Stomach (tissue), 4 donors: ENCODE results near the gene NASP.

Experiments
- CTCF ChIP-seq, 7 experiments: fragments of 450-650 bp in 4 of 7; fragments of 200-600 bp in 3 of 7; sonication (generic) in 3 of 7; IDR thresholded peaks; one replicate each; pipeline ENCODE4 v1.5.1; 2016 to 2019; ENCODE audit warnings: antibody characterized with exemption in 7 of 7, control low read depth in 2 of 7, mild to moderate bottlenecking in 1 of 7
- POLR2A ChIP-seq, 4 donors: fragments of 450-650 bp; IDR thresholded peaks; one replicate each; pipeline ENCODE4 v1.6.1; 2016; ENCODE audit warnings: antibody characterized with exemption in 4 of 4, control low read depth in 2 of 4, mild to moderate bottlenecking in 1 of 4, moderate library complexity in 1 of 4
- POLR2AphosphoS5 ChIP-seq, 3 donors: sonication (generic); formaldehyde crosslinking; IDR thresholded peaks; one replicate each; pipeline ENCODE4 v1.6.1; 2016; ENCODE audit warnings: antibody characterized with exemption in 3 of 3

GRCh38 chr1:45567911-45568310 lies 15.9 kb upstream of the NASP start:
- TF ChIP-seq CTCF (IDR thresholded peaks at IDR 0.05) (no peak), POLR2A (IDR thresholded peaks at IDR 0.05) (no peak), POLR2AphosphoS5 (IDR thresholded peaks at IDR 0.05) (no peak)
